Kidney tubule cell (primary cell): ENCODE results near the gene CRMP1.

Experiments
- DNase-seq: peaks from one replicate; pipeline ENCODE4 v3.0.0-alpha.2; 2018; ENCODE audit warnings: low spot score

Gene CRMP1

DNA sequence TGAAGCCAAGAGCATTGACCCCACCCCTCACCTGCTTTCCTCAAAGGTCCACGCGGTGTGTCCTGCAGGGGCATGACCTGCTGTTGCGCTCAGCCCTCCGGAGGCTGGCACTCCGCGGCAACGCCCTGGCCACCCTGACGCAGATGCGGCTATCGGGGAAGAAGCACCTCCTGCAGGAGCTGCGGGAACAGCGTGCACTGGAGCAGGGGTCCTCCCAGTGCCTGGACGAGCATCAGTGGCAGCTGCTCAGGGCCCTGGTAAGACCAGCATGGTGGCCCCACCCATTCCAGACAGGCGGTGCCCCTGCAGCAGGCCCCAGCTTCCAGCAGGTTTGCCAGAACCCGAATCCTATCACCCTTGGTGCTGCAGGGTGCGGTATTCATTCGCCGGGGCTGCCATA is 95.9 kb downstream of the CRMP1 start:
- no peak for DNase-seq

GRCh38 chr4:5795580-5795979 is 97.3 kb downstream of the CRMP1 start:
- DNase-seq, result no peak

DNA sequence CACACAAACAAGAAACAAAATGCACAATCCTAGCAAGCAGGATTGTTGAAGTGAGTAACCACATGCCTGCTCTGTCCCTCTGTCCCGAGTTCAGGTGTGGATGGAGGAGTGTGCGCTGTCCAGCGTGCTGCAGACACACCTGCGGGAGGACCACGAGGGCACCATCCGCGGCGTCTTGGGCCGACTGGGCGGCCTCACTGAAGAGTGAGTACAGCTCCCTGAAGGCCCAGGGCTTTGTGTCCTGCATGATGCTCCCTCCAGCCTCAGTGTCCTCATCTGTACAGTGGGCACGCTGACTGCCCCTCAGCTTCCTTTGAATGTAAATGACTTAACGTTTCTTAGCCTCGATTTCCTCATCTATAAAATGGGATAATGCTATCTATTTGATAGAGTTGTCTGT is 99.4 kb downstream of the CRMP1 start:
- DNase-seq, result no peak

DNA sequence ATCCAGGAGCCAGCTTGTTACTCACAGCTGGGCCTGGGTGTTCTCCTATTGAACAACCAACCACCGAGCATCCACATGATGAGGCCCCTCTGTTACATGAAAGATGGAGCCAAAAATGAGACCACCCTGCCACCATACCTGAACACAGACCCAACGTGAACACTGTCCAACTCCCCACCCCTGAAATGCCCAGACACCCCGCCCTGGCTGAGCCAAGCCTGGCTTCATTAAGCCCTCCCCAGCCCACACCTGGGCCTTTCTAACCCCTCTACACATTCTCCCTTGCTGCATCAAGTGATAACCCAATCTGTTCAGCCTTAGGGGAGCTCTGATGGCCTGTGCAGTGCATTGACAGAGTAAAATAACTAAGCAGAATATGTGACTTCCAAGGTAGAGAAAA is 101.2 kb downstream of the CRMP1 start:
- DNase-seq, result no peak

- no peak for DNase-seq
Measured at GRCh38 chr4:5790546-5790857, 102.4 kb downstream of the CRMP1 start.

GRCh38 chr4:5789141-5789540 is 103.7 kb downstream of the CRMP1 start:
- DNase-seq, result no peak

GRCh38 chr4:5788144-5788543 is 104.7 kb downstream of the CRMP1 start:
- DNase-seq, result no peak

DNA sequence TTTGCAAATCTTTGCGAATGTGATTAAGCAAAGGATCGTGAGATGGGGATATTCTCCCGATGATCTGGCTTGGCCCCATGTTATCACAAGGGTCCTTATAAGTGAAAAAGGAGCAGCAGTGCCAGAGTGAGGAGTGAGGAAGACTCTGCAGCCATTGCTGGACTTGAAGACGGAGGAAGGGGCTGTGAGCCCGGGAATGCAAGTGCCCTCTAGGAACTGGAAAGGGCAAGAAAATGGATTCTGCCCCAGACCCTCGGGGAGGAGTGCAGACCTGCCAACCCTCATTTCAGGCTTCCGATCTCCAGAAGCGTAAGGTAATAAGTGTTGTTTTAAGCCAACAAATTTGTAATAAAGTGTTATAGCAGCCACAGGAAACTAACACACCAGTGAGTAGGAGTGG is 105.6 kb downstream of the CRMP1 start:
- DNase-seq, result no peak

DNA sequence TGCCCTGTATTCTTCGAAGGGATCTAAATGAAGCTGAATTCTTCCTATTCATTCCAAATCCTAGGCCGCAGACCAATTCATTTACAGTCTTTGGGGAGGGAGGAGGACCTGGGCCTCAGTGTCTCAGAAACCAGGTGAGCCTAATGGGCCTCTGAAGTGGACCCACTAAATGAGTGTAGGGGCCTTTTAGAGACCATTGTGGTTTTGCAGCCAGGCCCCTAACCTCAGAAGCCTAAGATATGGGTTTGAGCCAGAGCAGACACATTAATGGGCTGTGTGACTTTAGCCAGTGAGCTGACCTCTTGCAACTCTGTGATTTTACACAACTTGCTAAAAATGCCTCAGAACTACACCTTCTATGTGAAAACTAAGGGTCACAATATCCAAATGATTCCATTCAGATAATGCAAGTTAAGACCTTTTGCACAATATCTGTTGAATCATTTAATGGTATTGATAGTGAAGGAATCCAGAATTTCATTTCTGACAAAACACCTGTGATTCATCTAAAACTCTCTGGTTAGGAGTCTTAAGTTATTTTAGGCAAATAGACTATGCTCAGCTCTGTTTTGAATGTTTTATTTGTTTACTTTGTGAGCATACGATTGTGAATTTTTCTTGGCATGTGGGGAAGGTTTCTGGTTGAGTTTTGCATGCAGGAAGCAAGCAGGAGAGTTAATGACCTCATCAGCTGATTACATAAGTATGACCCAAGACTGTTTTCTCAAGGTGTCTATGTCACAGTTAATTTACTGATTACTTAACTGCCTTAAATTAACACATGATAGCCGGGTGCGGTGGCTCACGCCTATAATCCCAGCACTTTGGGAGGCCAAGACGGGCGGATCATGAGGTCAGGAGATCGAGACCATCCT is 106.8 kb downstream of the CRMP1 start:
- DNase-seq, result peak; percentile 66

DNA sequence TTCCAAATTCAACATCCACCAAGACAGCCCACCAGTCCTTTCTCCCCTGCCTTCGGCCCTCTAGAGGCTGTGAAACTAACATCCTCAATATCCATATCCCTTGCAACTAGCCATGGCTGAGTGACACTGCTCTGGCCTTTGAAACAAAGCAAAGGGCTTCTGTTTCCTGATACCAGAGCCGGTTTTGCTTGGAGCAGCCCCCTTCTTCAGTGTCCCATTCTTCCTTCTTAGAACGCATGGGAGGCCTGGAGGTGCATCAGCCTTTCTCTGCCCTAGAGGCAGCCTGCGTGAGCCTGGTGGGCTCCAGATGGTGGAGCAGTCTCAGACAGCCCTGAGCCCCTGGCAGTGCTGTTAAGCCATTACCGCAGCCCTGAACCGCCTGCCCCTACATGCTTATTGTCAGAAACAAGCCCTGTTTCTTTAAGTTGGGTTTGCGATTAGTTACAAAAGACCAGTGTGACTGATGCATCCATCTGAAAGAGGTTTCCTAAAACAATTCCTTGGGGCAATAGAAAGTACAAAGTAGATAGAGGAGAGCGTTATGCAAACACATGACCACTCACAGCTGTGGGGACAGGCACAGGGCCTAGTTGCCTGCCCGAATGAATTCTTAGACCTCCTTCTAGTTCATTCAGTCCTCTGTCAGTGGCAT is 107.8 kb downstream of the CRMP1 start:
- DNase-seq, result no peak

DNA sequence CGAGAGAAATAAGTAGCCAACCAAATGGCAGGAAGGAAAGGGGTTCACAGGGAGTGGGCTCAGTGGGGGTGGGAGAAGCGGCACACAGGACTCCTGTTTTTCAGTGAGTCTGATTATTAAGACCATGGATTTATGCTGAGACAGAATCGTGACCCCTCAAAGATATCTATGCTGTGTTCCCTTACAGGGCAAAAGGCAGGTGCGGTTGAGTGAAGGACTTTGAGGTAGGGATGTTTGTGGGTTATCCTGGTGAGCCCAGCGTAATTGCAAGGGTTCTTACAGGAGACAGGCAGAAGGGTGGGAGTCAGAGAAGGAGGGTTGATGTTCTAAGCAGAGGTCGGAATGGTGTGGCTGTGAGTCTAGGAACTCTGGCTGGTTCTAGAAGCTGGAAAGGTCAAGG is 108.9 kb downstream of the CRMP1 start:
- no peak for DNase-seq

- DNase-seq, result no peak
Measured at GRCh38 chr4:5783486-5783885, 109.4 kb downstream of the CRMP1 start.

GRCh38 chr4:5782829-5783476 is 109.9 kb downstream of the CRMP1 start:
- DNase-seq, result no peak

- DNase-seq, result no peak
Measured at GRCh38 chr4:5781691-5782090, 111.2 kb downstream of the CRMP1 start.

DNA sequence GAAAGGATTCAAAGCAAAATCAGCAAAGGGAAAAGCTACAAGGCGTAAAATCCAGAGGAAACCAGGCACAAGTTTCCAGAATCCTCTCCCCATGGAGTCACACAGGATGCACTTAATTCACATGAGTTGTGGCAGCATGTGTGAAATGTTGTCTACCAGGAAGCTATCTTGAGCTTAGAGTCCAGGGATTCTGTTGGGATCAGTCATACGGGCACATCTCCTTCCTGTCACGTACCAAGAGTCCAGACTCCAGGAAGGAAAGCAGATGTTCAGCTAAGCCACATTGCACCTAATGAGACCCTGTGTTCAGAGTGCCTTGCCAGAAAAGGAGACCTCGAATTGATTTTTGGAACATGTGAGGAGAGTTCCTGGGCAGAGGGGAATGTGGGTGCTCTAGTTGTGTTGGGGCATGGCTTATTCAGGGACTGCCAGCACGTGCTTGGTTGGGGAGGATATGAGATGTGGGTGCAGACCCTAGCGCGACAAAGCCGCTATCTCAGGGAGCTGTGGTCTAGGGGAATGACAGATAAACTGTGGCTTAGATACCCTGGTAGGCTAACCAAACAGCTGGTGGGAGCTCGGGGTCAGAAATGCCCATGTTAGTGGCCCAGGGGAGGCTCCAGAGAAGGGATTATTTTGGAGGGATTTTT is 111.9 kb downstream of the CRMP1 start:
- DNase-seq, result peak; percentile 82

GRCh38 chr4:5776510-5776909 is 116.4 kb downstream of the CRMP1 start:
- DNase-seq, result no peak

DNA sequence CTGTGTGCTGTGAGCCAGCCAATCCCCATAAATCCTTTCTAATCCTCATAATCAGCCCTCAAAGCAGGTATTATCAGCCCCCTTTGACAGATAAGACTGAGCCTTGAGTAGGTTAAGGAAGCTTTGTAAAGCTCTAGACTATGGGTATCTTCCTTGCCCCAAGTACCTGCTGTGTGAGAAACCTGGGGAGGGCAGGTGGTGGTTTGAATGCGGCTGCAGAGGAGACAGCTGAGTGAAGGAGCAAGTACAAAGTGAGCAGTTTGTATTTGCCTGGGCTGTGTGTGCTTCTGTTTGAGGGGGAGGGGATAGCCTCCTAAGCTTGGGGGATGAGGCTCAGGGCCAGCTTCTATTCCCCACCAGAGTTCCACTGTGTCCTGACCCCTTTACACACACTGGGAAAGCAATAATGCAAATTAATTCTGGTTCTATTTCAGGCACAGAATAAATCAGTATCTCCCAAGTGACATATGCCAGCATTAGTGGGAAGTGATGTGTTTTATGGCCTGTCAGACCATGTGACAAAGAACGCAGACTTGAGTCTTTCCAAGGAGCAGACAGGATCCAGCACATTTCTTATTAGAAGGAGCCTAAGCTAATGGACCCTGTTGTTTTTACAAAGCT is 118.4 kb downstream of the CRMP1 start:
- DNase-seq, result no peak

GRCh38 chr4:5773271-5773555 is 119.7 kb downstream of the CRMP1 start:
- DNase-seq, result peak; percentile 47

- DNase-seq, result no peak
Measured at GRCh38 chr4:5772528-5773270, 120.2 kb downstream of the CRMP1 start.
